GM19023 (cell line): ENCODE results near the gene ASB14.

ENCODE experiments used
- ATAC-seq: cut with Tn5 transposase; IDR thresholded peaks from one replicate; pipeline ENCODE4 v1.9.1; 2021; ENCODE audit warnings: mild to moderate bottlenecking, moderate library complexity; ENCODE audit not compliant: unreplicated experiment

Gene ASB14

GRCh38 chr3:57261929-57262328, 30.6 kb downstream of the ASB14 start:
- ATAC-seq, result no peak

- ATAC-seq, result no peak
Observed at GRCh38 chr3:57261119-57261518, 31.4 kb downstream of the ASB14 start.

GRCh38 chr3:57257678-57258077, 34.8 kb downstream of the ASB14 start:
- ATAC-seq, result no peak

GRCh38 chr3:57256844-57257243, 35.6 kb downstream of the ASB14 start:
- ATAC-seq, result no peak

- ATAC-seq, result no peak
Observed at GRCh38 chr3:57252404-57252803, 40.1 kb downstream of the ASB14 start.

GRCh38 chr3:57244946-57245345, 47.5 kb downstream of the ASB14 start:
- ATAC-seq, result no peak

GRCh38 chr3:57234613-57235575, 57.6 kb downstream of the ASB14 start:
- no peak for ATAC-seq

- no peak for ATAC-seq
Observed at GRCh38 chr3:57233799-57234198, 58.7 kb downstream of the ASB14 start.

GRCh38 chr3:57230006-57230405, 62.5 kb downstream of the ASB14 start:
- no peak for ATAC-seq

GRCh38 chr3:57227930-57228751, 64.3 kb downstream of the ASB14 start:
- peak; percentile 58 for ATAC-seq

- peak; percentile 92 for ATAC-seq
Observed at GRCh38 chr3:57227204-57227929, 65.1 kb downstream of the ASB14 start, which contains the start of gene APPL1. Gene APPL1, plus strand, starts transcription at chr3:57227729. Its CDS starts 155 bp downstream, at chr3:57227884.

GRCh38 chr3:57226176-57226575, 66.3 kb downstream of the ASB14 start:
- no peak for ATAC-seq

- ATAC-seq, result no peak
Observed at GRCh38 chr3:57224856-57225255, 67.6 kb downstream of the ASB14 start.

- ATAC-seq, result no peak
Observed at GRCh38 chr3:57221883-57222282, 70.6 kb downstream of the ASB14 start.
